ENCODE results near the gene GJB5.

- no peak for TF ChIP-seq EZH2phosphoT487 (IDR thresholded peaks at IDR 0.05; ENCODE audit: borderline replicate concordance)
- no peak for TF ChIP-seq CTCF (conservative IDR thresholded peaks at IDR 0.05; ENCODE audit: low read length)
Measured at GRCh38 chr1:34744851-34745250, 10.0 kb upstream of the GJB5 start.
